ENCODE measurements around the gene TMEM201. TPM values are rescaled to one million over a fixed set of nuclear protein-coding genes. Genes with fewer than 3 reads are reported as not detected.

Gene TMEM201
- total and polyA plus RNA-seq, 9 of the 15 experiments (the other 6 are each of a cell fraction or from before 2014, with no cell fraction given) = 0.42 to 51.3 (median 7.4) TPM

DNA sequence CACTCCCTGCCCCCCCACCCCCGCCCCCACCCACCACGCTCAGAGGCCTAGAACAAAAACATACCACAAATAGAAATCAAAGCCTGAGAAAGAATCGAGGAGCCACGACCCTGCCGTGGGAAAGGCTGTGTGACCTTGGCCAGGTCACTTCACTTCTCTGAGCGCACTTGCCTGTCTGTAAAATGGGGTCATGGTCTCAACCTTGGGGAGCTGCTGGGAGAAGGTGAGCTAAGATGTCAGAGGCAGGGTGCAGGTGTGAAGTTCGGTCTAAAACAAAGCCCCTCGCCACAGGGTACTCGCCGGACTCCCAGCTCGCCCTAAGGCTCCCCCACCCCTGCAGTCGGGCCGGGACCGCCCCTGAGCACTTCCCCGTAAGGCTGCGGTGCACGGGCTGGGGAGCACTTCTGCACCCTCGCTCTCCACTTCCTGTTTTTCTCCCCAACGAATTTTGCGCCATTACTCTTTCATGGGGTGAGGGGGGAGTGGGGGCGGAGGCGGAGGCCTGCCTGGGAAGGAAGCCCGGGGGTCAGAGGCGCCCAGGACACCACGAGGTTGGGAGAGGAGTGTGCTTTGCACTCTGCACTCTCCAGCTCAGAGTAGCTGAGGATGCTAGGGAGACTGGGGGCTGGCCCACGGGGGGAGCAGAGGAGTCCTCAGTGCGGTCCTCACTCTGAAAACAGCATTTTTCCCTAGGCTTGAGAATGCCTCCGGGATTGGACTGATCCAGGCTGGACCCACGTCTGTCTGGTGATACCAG, 40.9 kb downstream of the TMEM201 start (continued):
- TF ChIP-seq GABPB1 (CRISPR knock-in tag; IDR thresholded peaks at IDR 0.05) = peak; percentile 64
- no peak for TF ChIP-seq MTA3 (IDR thresholded peaks at IDR 0.05; ENCODE audit: borderline replicate concordance)
- TF ChIP-seq ESRRA (IDR thresholded peaks at IDR 0.05; ENCODE audit: borderline replicate concordance, low read depth) = peak; percentile 91
- no peak for TF ChIP-seq NR2C1 (IDR thresholded peaks at IDR 0.05)
- TF ChIP-seq NR2C1 (tag; IDR thresholded peaks at IDR 0.05) = 0 out of 2 replicates have a peak, but pooled peaks have one; percentile 9
- TF ChIP-seq, protein P1, sequence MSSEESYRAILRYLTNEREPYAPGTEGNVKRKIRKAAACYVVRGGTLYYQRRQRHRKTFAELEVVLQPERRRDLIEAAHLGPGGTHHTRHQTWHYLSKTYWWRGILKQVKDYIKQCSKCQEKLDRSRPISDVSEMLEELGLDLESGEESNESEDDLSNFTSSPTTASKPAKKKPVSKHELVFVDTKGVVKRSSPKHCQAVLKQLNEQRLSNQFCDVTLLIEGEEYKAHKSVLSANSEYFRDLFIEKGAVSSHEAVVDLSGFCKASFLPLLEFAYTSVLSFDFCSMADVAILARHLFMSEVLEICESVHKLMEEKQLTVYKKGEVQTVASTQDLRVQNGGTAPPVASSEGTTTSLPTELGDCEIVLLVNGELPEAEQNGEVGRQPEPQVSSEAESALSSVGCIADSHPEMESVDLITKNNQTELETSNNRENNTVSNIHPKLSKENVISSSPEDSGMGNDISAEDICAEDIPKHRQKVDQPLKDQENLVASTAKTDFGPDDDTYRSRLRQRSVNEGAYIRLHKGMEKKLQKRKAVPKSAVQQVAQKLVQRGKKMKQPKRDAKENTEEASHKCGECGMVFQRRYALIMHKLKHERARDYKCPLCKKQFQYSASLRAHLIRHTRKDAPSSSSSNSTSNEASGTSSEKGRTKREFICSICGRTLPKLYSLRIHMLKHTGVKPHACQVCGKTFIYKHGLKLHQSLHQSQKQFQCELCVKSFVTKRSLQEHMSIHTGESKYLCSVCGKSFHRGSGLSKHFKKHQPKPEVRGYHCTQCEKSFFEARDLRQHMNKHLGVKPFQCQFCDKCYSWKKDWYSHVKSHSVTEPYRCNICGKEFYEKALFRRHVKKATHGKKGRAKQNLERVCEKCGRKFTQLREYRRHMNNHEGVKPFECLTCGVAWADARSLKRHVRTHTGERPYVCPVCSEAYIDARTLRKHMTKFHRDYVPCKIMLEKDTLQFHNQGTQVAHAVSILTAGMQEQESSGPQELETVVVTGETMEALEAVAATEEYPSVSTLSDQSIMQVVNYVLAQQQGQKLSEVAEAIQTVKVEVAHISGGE (CRISPR knock-in tag; IDR thresholded peaks at IDR 0.05) = peak in 1 of 3 experiments; percentile 62; a peak in 2 of 6 replicates
- peak; percentile 62 to 91 for TF ChIP-seq RCOR1 (IDR thresholded peaks at IDR 0.05; ENCODE audit: borderline replicate concordance in 1 of 2, low read depth in 2 of 2, low read length in 2 of 2)
- TF ChIP-seq POLR2H (tag; IDR thresholded peaks at IDR 0.05; ENCODE audit: low read depth) = no peak
- TF ChIP-seq, protein P2, sequence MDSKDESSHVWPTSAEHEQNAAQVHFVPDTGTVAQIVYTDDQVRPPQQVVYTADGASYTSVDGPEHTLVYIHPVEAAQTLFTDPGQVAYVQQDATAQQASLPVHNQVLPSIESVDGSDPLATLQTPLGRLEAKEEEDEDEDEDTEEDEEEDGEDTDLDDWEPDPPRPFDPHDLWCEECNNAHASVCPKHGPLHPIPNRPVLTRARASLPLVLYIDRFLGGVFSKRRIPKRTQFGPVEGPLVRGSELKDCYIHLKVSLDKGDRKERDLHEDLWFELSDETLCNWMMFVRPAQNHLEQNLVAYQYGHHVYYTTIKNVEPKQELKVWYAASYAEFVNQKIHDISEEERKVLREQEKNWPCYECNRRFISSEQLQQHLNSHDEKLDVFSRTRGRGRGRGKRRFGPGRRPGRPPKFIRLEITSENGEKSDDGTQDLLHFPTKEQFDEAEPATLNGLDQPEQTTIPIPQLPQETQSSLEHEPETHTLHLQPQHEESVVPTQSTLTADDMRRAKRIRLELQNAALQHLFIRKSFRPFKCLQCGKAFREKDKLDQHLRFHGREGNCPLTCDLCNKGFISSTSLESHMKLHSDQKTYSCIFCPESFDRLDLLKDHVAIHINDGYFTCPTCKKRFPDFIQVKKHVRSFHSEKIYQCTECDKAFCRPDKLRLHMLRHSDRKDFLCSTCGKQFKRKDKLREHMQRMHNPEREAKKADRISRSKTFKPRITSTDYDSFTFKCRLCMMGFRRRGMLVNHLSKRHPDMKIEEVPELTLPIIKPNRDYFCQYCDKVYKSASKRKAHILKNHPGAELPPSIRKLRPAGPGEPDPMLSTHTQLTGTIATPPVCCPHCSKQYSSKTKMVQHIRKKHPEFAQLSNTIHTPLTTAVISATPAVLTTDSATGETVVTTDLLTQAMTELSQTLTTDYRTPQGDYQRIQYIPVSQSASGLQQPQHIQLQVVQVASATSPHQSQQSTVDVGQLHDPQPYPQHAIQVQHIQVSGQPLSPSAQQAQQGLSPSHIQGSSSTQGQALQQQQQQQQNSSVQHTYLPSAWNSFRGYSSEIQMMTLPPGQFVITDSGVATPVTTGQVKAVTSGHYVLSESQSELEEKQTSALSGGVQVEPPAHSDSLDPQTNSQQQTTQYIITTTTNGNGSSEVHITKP (IDR thresholded peaks at IDR 0.05; ENCODE audit: partially characterized antibody) = no peak
- TF ChIP-seq, protein P3, sequence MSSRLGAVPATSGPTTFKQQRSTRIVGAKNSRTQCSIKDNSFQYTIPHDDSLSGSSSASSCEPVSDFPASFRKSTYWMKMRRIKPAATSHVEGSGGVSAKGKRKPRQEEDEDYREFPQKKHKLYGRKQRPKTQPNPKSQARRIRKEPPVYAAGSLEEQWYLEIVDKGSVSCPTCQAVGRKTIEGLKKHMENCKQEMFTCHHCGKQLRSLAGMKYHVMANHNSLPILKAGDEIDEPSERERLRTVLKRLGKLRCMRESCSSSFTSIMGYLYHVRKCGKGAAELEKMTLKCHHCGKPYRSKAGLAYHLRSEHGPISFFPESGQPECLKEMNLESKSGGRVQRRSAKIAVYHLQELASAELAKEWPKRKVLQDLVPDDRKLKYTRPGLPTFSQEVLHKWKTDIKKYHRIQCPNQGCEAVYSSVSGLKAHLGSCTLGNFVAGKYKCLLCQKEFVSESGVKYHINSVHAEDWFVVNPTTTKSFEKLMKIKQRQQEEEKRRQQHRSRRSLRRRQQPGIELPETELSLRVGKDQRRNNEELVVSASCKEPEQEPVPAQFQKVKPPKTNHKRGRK (tag; IDR thresholded peaks at IDR 0.05) = no peak
- TF ChIP-seq, protein P4, sequence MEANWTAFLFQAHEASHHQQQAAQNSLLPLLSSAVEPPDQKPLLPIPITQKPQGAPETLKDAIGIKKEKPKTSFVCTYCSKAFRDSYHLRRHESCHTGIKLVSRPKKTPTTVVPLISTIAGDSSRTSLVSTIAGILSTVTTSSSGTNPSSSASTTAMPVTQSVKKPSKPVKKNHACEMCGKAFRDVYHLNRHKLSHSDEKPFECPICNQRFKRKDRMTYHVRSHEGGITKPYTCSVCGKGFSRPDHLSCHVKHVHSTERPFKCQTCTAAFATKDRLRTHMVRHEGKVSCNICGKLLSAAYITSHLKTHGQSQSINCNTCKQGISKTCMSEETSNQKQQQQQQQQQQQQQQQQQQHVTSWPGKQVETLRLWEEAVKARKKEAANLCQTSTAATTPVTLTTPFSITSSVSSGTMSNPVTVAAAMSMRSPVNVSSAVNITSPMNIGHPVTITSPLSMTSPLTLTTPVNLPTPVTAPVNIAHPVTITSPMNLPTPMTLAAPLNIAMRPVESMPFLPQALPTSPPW (CRISPR knock-in tag; IDR thresholded peaks at IDR 0.05) = peak; percentile 92
- peak; percentile 50 for TF ChIP-seq EGR1 (conservative IDR thresholded peaks at IDR 0.05)
- TF ChIP-seq HDAC1 (IDR thresholded peaks at IDR 0.05) = peak in 1 of 2 experiments; percentile 50; a peak in 2 of 4 replicates
- TF ChIP-seq SMARCC2 (IDR thresholded peaks at IDR 0.05; ENCODE audit: low read depth) = no peak
- TF ChIP-seq RNF2 (IDR thresholded peaks at IDR 0.05) = peak; percentile 61; the same call in 1 of the 2 replicates
- TF ChIP-seq ELF2 (CRISPR knock-in tag; IDR thresholded peaks at IDR 0.05) = 0 out of 2 replicates have a peak, but pooled peaks have one; percentile 43
- TF ChIP-seq SMAD4 (CRISPR knock-in tag; conservative IDR thresholded peaks at IDR 0.05) = no peak

Data from K562 (cell line).